BJ (cell line): ENCODE data around the gene CAPN3. TPM values are rescaled to one million over a fixed set of nuclear protein-coding genes. Genes with fewer than 3 reads are reported as not detected.

ENCODE experiments used
- CTCF ChIA-PET: fragments of 350-600 bp; formaldehyde crosslinking; extraction: SDS; loops from one replicate; lab custom pipeline; 2021; ENCODE audit warnings: antibody characterized with exemption, inconsistent platforms; lab: Yijun Ruan, JAX
- POLR2A ChIA-PET: fragments of 300-600 bp; sonication (Branson Sonifier 250); formaldehyde crosslinking; extraction: SDS; loops from one replicate; lab custom pipeline; 2021; ENCODE audit warnings: antibody characterized with exemption; lab: Charles Lee
- DNase-seq: peaks from one replicate; pipeline ENCODE4 v3.0.0-alpha.2; 2011; ENCODE audit warnings: low read depth
- H3K27me3 ChIP-seq: 2 replicates; pipeline ENCODE4 v1.6.0; 2011; ENCODE audit warnings: low read length; ENCODE audit not compliant: control insufficient read depth, insufficient read depth
- H3K36me3 ChIP-seq: 2 replicates; pipeline ENCODE4 v1.5.1; 2011; ENCODE audit warnings: low read length; ENCODE audit not compliant: control insufficient read depth, insufficient read depth
- H3K4me3 ChIP-seq: 2 replicates; pipeline ENCODE4 v1.5.1; 2011; ENCODE audit warnings: low read depth, mild to moderate bottlenecking, control low read depth, low read length
- polyA plus RNA-seq: library from polyadenylated mRNA; depleted of rRNA; stranded (reverse); fragments of >200 nt; gene quantifications from 2 replicates; pipeline ENCODE4 v1.2.3, GENCODE V29; 2011
- TF ChIP-seq, protein P1 (sequence below): IDR thresholded peaks from 2 replicates; pipeline ENCODE4 v1.5.1; 2011; ENCODE audit warnings: low read depth, mild to moderate bottlenecking, control low read depth, inconsistent platforms, low read length, moderate library complexity; ENCODE audit not compliant: insufficient read depth

Gene CAPN3
- polyA plus RNA-seq, 1 experiment = 6.6 TPM

DNA sequence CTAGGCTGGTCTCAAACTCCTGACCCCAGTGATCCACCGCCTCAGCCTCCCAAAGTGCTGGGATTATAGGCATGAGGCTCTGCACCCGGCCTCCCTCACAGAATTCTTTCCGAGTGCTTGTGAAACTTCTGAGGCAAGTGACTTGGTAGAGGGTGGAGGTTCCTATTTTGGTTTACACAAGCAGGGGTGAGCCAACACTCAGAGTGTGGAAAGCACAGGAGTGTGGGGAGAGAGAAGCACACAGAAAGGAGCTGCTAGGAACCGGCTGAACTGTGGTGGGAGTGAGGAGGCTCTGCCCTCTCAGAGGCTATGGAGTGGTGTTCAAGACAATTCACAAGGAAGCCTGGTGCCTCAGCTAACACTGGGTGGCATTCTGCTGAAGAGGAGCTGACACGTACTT, 7.7 kb downstream of the CAPN3 start:
- Histone ChIP-seq H3K27me3 (no peaks in the 10 kb centered on the region), H3K4me3 (no peak overlapping the region), H3K36me3 (no peaks in the 10 kb centered on the region)
- TF ChIP-seq, protein P1, sequence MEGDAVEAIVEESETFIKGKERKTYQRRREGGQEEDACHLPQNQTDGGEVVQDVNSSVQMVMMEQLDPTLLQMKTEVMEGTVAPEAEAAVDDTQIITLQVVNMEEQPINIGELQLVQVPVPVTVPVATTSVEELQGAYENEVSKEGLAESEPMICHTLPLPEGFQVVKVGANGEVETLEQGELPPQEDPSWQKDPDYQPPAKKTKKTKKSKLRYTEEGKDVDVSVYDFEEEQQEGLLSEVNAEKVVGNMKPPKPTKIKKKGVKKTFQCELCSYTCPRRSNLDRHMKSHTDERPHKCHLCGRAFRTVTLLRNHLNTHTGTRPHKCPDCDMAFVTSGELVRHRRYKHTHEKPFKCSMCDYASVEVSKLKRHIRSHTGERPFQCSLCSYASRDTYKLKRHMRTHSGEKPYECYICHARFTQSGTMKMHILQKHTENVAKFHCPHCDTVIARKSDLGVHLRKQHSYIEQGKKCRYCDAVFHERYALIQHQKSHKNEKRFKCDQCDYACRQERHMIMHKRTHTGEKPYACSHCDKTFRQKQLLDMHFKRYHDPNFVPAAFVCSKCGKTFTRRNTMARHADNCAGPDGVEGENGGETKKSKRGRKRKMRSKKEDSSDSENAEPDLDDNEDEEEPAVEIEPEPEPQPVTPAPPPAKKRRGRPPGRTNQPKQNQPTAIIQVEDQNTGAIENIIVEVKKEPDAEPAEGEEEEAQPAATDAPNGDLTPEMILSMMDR = no peak
- CTCF ChIA-PET = interaction anchor here (1.2 to 1.8 kb wide), 2 partner anchors 20 to 283 kb away, joined by 4 to 5 read pairs; no protein-coding TSS in a partner anchor
- POLR2A ChIA-PET = no interaction called here
- no peak for DNase-seq

DNA sequence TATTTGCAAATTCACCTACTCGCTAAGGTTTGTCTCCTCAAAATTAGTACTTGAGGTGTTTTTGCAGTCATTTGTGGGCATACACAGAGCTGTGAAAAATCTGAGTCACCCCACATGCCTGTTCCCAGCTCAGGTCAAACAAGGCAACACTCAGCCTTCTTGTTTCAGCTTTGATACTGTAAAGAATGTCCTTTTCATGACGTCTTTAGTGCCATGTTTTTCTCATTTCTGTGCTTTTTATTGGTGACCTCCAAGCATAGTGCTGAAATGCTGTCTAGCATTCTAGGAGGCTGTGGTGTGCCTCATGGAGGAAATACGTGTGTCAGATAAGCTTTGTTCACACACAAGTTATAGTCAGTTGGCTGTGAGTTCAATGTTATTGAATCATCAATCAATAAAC, 8.8 kb downstream of the CAPN3 start:
- no peak for DNase-seq
- no peaks in the 10 kb centered on the region for H3K27me3 ChIP-seq
- ChIA-PET CTCF (interaction anchor here (1.8 kb wide), 1 partner anchor 19 kb away, joined by 5 read pairs; no protein-coding TSS in a partner anchor), POLR2A (no interaction called here)
- H3K36me3 ChIP-seq = no peaks in the 10 kb centered on the region
- H3K4me3 ChIP-seq = no peak overlapping the region
- TF ChIP-seq, protein P1 = no peak

DNA sequence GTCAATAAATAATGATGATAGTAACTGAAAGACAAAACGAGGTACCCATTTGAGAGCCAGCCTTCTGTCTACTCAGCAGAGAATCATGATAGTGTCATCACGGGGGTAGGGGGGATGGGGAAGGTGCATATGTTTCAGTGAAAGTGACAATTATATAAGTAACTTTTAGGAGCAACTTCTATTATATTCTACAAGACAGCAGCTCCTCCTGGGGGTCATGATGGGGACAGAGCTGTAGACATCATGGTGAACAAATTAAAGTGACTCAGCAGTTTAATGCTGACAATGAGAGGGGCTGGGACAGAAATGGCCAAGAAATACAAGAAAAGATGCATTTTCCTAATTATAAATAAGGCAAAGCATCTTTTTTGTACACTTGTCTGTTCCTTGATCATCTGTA, 11.8 kb downstream of the CAPN3 start:
- ChIA-PET CTCF (no interaction called here), POLR2A (no interaction called here)

DNA sequence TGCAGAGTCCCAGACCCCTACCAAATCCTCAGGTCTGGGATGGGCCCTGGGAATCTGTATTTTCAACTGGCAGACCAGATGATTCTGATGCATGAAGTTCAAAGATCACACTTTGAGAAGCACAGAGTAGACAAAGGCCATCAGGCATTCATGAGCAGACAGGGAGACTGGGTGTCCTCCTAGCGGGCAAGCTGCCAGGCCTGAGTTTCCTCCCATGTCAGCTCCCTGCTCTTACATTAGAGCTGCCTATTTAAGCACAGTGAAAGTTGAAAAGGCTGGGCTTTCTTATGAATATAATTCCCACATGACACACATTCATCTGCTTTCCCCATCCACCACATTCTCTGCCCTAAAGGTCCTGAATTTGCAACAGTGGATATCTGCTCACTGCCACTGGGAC, 14.0 kb downstream of the CAPN3 start:
- ChIA-PET POLR2A (no interaction called here), CTCF (interaction anchor here (0.6 to 1.5 kb wide), 2 partner anchors 12 to 18 kb away, joined by 3 to 5 read pairs; no protein-coding TSS in a partner anchor)
- Histone ChIP-seq H3K4me3 (no peak overlapping the region), H3K27me3 (no peaks in the 10 kb centered on the region), H3K36me3 (no peaks in the 10 kb centered on the region; the same call in 1 of the 2 replicates)
- DNase-seq = no peak
- TF ChIP-seq, protein P1 = no peak

More for the DNA sequence above, 11.8 kb downstream of the CAPN3 start:
- H3K36me3 ChIP-seq = no peaks in the 10 kb centered on the region; the same call in 1 of the 2 replicates
- DNase-seq = no peak
- H3K4me3 ChIP-seq = no peak overlapping the region
- H3K27me3 ChIP-seq = no peaks in the 10 kb centered on the region
- TF ChIP-seq, protein P1 = peak; percentile 14; the same call in 1 of the 2 replicates

DNA sequence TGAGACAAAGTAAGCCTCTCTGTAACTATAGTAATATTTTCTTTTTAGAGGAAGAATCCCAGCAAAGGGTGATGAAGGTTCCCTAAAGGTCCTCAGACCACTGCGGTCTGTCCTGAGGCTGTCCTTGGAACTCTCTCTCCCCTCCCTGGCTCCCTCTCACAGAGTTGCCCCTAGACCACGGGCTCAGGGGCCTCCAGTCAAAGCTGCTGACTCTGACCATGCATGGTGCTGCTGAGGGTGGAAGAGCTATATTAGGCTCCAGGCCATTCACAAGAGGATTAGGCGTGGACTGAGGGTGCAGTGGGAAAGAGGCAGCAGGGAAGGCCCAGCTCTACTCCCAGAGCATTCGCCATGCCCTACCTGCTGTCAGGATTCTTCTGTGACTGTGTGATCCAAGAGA, 14.6 kb downstream of the CAPN3 start:
- TF ChIP-seq, protein P1 = no peak
- ChIA-PET POLR2A (no interaction called here), CTCF (interaction anchor here (0.6 to 1.5 kb wide), 3 partner anchors 11 to 18 kb away, joined by 3 to 8 read pairs (median 3); no protein-coding TSS in a partner anchor)
- no peaks in the 10 kb centered on the region; the same call in 1 of the 2 replicates for H3K36me3 ChIP-seq
- DNase-seq = no peak
- H3K4me3 ChIP-seq = no peak overlapping the region
- no peaks in the 10 kb centered on the region for H3K27me3 ChIP-seq
